IMR-90 (cell line): ENCODE measurements around the gene BTBD10. TPM values are rescaled to one million over a fixed set of nuclear protein-coding genes. Genes with fewer than 3 reads are reported as not detected.

Experiments
- ATAC-seq: fragments of 200-7000 bp; cut with Tn5 transposase; 2 replicates; pipeline ENCODE4 v1.9.1; 2020; ENCODE audit warnings: low read depth, mild to moderate bottlenecking, moderate library complexity
- BruUV-seq: library from RNA; stranded (reverse); fragments of 400-500 nt; replicated peaks from 2 replicates; lab custom pipeline; 2021; lab: Mats Ljungman, UMichigan
- CTCF ChIA-PET: fragments of 300-600 bp; formaldehyde crosslinking; extraction: SDS; loops from one replicate; lab custom pipeline; 2021; ENCODE audit warnings: antibody characterized with exemption; lab: Yijun Ruan, JAX
- POLR2A ChIA-PET: fragments of 300-600 bp; sonication (Branson Sonifier 250); formaldehyde crosslinking; loops from one replicate; lab custom pipeline; 2022; ENCODE audit warnings: antibody characterized with exemption; ENCODE audit not compliant: unreplicated experiment; lab: Charles Lee
- DNase-seq: peaks from one replicate; pipeline ENCODE4 v3.0.0; 2013
- H2AFZ ChIP-seq: replicated peaks from 2 replicates; pipeline ENCODE3; 2013; ENCODE audit warnings: low read length, mild to moderate bottlenecking; ENCODE audit not compliant: poor library complexity
- H2AK5ac ChIP-seq: 2 replicates; pipeline ENCODE4 v1.6.1; 2013; ENCODE audit warnings: low read depth, low read length, inconsistent platforms
- H2AK9ac ChIP-seq: replicated peaks from 2 replicates; pipeline ENCODE3; 2013; ENCODE audit warnings: mild to moderate bottlenecking, low read depth, low read length, moderate library complexity; ENCODE audit not compliant: poor library complexity
- H2BK120ac ChIP-seq: 2 replicates; pipeline ENCODE4 v1.6.1; 2013; ENCODE audit warnings: low read depth, low read length, inconsistent platforms
- H2BK15ac ChIP-seq: 3 replicates; pipeline ENCODE4 v1.6.1; 2013; ENCODE audit warnings: low read depth, low read length, inconsistent platforms
- H2BK20ac ChIP-seq: 2 replicates; pipeline ENCODE4 v1.6.1; 2013; ENCODE audit warnings: low read depth, mild to moderate bottlenecking, inconsistent platforms, low read length, moderate library complexity
- H2BK5ac ChIP-seq: 2 replicates; pipeline ENCODE4 v1.6.1; 2013; ENCODE audit warnings: mild to moderate bottlenecking, low read depth, low read length, inconsistent platforms; ENCODE audit not compliant: poor library complexity, severe bottlenecking
- H3K14ac ChIP-seq: replicated peaks from 2 replicates; pipeline ENCODE4 v1.6.1; 2013; ENCODE audit warnings: low read depth, low read length, inconsistent platforms
- H3K18ac ChIP-seq: 2 replicates; pipeline ENCODE4 v1.6.1; 2013; ENCODE audit warnings: low read depth, low read length, control low read depth
- H3K23ac ChIP-seq: 2 replicates; pipeline ENCODE4 v1.6.1; 2013; ENCODE audit warnings: low read depth, low read length, inconsistent platforms
- H3K27ac ChIP-seq: 2 replicates; pipeline ENCODE4 v1.5.1; 2013; ENCODE audit warnings: mild to moderate bottlenecking, control low read depth, low read length; ENCODE audit not compliant: insufficient read depth
- H3K27me3 ChIP-seq: 2 replicates; pipeline ENCODE4 v1.6.1; 2013; ENCODE audit warnings: low read length; ENCODE audit not compliant: control insufficient read depth, insufficient read depth
- H3K36me3 ChIP-seq: 2 replicates; pipeline ENCODE4 v1.6.1; 2013; ENCODE audit warnings: low read length, mixed read lengths; ENCODE audit not compliant: control insufficient read depth, insufficient read depth
- H3K4ac ChIP-seq: 2 replicates; pipeline ENCODE4 v1.6.1; 2013; ENCODE audit warnings: low read depth, low read length, inconsistent platforms
- H3K4me1 ChIP-seq: 2 replicates; pipeline ENCODE4 v1.6.1; 2013; ENCODE audit warnings: low read length, mixed read lengths; ENCODE audit not compliant: control insufficient read depth, insufficient read depth
- H3K4me2 ChIP-seq: 2 replicates; pipeline ENCODE4 v1.6.1; 2013; ENCODE audit warnings: low read depth, mild to moderate bottlenecking, control low read depth, low read length, moderate library complexity
- H3K4me3 ChIP-seq: 2 replicates; pipeline ENCODE4 v1.5.1; 2013; ENCODE audit warnings: low read depth, mild to moderate bottlenecking, control low read depth, low read length, moderate library complexity; ENCODE audit not compliant: insufficient read depth
- H3K56ac ChIP-seq: 2 replicates; pipeline ENCODE4 v1.6.1; 2013; ENCODE audit warnings: low read length, inconsistent platforms; ENCODE audit not compliant: insufficient read depth; ENCODE audit errors: extremely low read depth
- H3K79me1 ChIP-seq, 2 experiments: 2 replicates each; pipeline ENCODE4 v1.6.1; 2013; ENCODE audit warnings: low read length in 2 of 2, inconsistent platforms in 1 of 2, low read depth in 1 of 2
- H3K9ac ChIP-seq: 2 replicates; pipeline ENCODE4 v1.6.1; 2013; ENCODE audit warnings: low read depth, low read length, control low read depth
- H3K9me1 ChIP-seq: 2 replicates; pipeline ENCODE4 v1.6.1; 2013; ENCODE audit warnings: low read length, inconsistent platforms; ENCODE audit not compliant: insufficient read depth
- H3K9me3 ChIP-seq: 2 replicates; pipeline ENCODE4 v1.6.1; 2013; ENCODE audit warnings: low read length; ENCODE audit not compliant: control insufficient read depth, insufficient read depth
- H4K20me1 ChIP-seq: 2 replicates; pipeline ENCODE4 v1.6.1; 2013; ENCODE audit warnings: low read length, inconsistent platforms; ENCODE audit not compliant: insufficient read depth
- H4K5ac ChIP-seq: 2 replicates; pipeline ENCODE4 v1.6.1; 2013; ENCODE audit warnings: mild to moderate bottlenecking, low read depth, low read length, control low read depth
- H4K8ac ChIP-seq, 2 experiments: 2 replicates each; pipeline ENCODE4 v1.6.1; 2013; ENCODE audit warnings: low read depth in 2 of 2, low read length in 2 of 2, control low read depth in 1 of 2, inconsistent platforms in 1 of 2
- H4K91ac ChIP-seq: 2 replicates; pipeline ENCODE4 v1.6.1; 2013; ENCODE audit warnings: low read depth, low read length, inconsistent platforms; ENCODE audit not compliant: insufficient read depth
- CEBPB ChIP-seq: IDR thresholded peaks from 2 replicates; pipeline ENCODE4 v1.6.1; 2012; ENCODE audit warnings: low read depth, low read length, improper control_type of control experiment
- CHD1 ChIP-seq: IDR thresholded peaks from 2 replicates; pipeline ENCODE4 v1.6.1; 2012; ENCODE audit warnings: low read depth, low read length, improper control_type of control experiment
- ELK1 ChIP-seq: fragments of 150-350 bp; IDR thresholded peaks from 2 replicates; pipeline ENCODE4 v1.6.1; 2016; ENCODE audit warnings: low read depth, mild to moderate bottlenecking, low read length, moderate library complexity, borderline replicate concordance
- FOS ChIP-seq: fragments of 150-350 bp; IDR thresholded peaks from 2 replicates; pipeline ENCODE4 v1.6.1; 2016; ENCODE audit warnings: low read depth, low read length
- MAFK ChIP-seq: IDR thresholded peaks from 2 replicates; pipeline ENCODE4 v1.6.1; 2012; ENCODE audit warnings: low read depth, low read length, improper control_type of control experiment
- MAZ ChIP-seq: IDR thresholded peaks from 2 replicates; pipeline ENCODE4 v1.6.1; 2012; ENCODE audit warnings: low read depth, mild to moderate bottlenecking, low read length, improper control_type of control experiment, moderate library complexity, borderline replicate concordance
- MXI1 ChIP-seq: IDR thresholded peaks from 2 replicates; pipeline ENCODE4 v1.6.1; 2012; ENCODE audit warnings: low read depth, mild to moderate bottlenecking, low read length, moderate library complexity, borderline replicate concordance
- POLR2A ChIP-seq: IDR thresholded peaks from 2 replicates; pipeline ENCODE4 v1.6.1; 2012; ENCODE audit warnings: mild to moderate bottlenecking, low read depth, low read length
- RAD21 ChIP-seq: IDR thresholded peaks from 2 replicates; pipeline ENCODE4 v1.6.1; 2012; ENCODE audit warnings: low read length, improper control_type of control experiment
- RCOR1 ChIP-seq: IDR thresholded peaks from 2 replicates; pipeline ENCODE4 v1.6.1; 2012; ENCODE audit warnings: mild to moderate bottlenecking, low read length, improper control_type of control experiment; ENCODE audit not compliant: insufficient replicate concordance
- RFX5 ChIP-seq: IDR thresholded peaks from 2 replicates; pipeline ENCODE4 v1.8.0; 2012; ENCODE audit warnings: low read depth, mild to moderate bottlenecking, low read length, moderate library complexity
- SMC3 ChIP-seq: fragments of 150-350 bp; IDR thresholded peaks from 2 replicates; pipeline ENCODE4 v1.6.1; 2016; ENCODE audit warnings: low read depth, mild to moderate bottlenecking, antibody characterized with exemption, low read length, moderate library complexity
- WGBS, 2 experiments: methylation state at CpG; one replicate each; pipeline versions ENCODE4 v1.1.5 to v1.1.7; 2013; ENCODE audit warnings: missing lambda C conversion rate in 2 of 2; ENCODE audit not compliant: insufficient read length in 1 of 2; ENCODE audit errors: extremely low coverage in 2 of 2; 5-methylcytosine and 5-hydroxymethylcytosine counted together
- dilution Hi-C: fragments of 300-500 bp; cut with HindIII; formaldehyde crosslinking; loops from one replicate; pipeline ENCODE4 v1.14.3; 2018; ENCODE audit warnings: low sequenced_read_pairs; ENCODE audit not compliant: unreplicated experiment
- in situ Hi-C: fragments of 300-500 bp; cut with MboI; formaldehyde crosslinking; loops from 3 replicates; pipeline ENCODE4 v1.14.3; 2019; ENCODE audit warnings: low sequenced_read_pairs, inconsistent platforms, mixed read lengths
- intact Hi-C: fragments of 100-400 bp; cut with micrococcal nuclease; formaldehyde crosslinking; loops from 2 replicates; pipeline ENCODE4 v1.10.0; 2022
- polyA plus RNA-seq, 3 experiments: library from polyadenylated mRNA; depleted of rRNA; stranded (reverse); fragments of >200 nt; gene quantifications; 2 replicates each; pipeline ENCODE4 v1.2.3, GENCODE V29; 2012; ENCODE audit warnings: low replicate concordance in 1 of 3
- total RNA-seq: library from RNA; depleted of rRNA; stranded (reverse); fragments of >200 nt; gene quantifications from 2 replicates; pipeline ENCODE4 v1.2.3, GENCODE V29; 2012
- TF ChIP-seq, protein P1 (sequence below): conservative IDR thresholded peaks from 2 replicates; pipeline ENCODE4 v1.5.1; 2012; ENCODE audit warnings: mild to moderate bottlenecking, low read depth, low read length, improper control_type of control experiment

Gene BTBD10
- total and polyA plus RNA-seq, 2 of the 4 experiments (the other 2 are of a cell fraction) = 32.5 to 59.9 TPM

- POLR2A ChIA-PET = no interaction called here
- intact Hi-C loops = loop anchor here (1.0 kb wide), 1 partner anchor 175 kb away; no protein-coding TSS in a partner anchor
- no peak overlapping the region for H2BK20ac ChIP-seq
These were observed 77.9 kb downstream of the BTBD10 start for GRCh38 chr11:13384908-13385640.

More at GRCh38 chr11:13384908-13385640, 77.9 kb downstream of the BTBD10 start:
- CTCF ChIA-PET = interaction anchor here (0.6 to 2.1 kb wide), 14 partner anchors 8 to 177 kb away, joined by 3 to 10 read pairs (median 3); partner anchors contain the start of gene BTBD10
- no peak overlapping the region for H2AK5ac ChIP-seq
- ATAC-seq (peak; percentile 85), DNase-seq (peak; percentile 68)
- no peak overlapping the region for H4K5ac ChIP-seq
- no peak overlapping the region for H3K4me2 ChIP-seq
- no peaks in the 10 kb centered on the region for H3K79me1 ChIP-seq
- H3K36me3 ChIP-seq = peaks cover 14% of the 10 kb centered on the region
- no peak overlapping the region for H3K56ac ChIP-seq
- no peak overlapping the region for H3K23ac ChIP-seq
- H3K4ac ChIP-seq = no peak overlapping the region
- dilution Hi-C loops = no loop called here
- no peak overlapping the region for H3K27ac ChIP-seq
- H3K14ac ChIP-seq = no peak overlapping the region
- H3K9ac ChIP-seq = no peak overlapping the region
- TF ChIP-seq RCOR1 (no peak), POLR2A (no peak), CHD1 (no peak), ELK1 (no peak), RFX5 (no peak), RAD21 (peak; percentile 64), CEBPB (no peak), MXI1 (no peak), MAFK (no peak), FOS (no peak), MAZ (no peak), SMC3 (peak; percentile 75)
- TF ChIP-seq, protein P1, sequence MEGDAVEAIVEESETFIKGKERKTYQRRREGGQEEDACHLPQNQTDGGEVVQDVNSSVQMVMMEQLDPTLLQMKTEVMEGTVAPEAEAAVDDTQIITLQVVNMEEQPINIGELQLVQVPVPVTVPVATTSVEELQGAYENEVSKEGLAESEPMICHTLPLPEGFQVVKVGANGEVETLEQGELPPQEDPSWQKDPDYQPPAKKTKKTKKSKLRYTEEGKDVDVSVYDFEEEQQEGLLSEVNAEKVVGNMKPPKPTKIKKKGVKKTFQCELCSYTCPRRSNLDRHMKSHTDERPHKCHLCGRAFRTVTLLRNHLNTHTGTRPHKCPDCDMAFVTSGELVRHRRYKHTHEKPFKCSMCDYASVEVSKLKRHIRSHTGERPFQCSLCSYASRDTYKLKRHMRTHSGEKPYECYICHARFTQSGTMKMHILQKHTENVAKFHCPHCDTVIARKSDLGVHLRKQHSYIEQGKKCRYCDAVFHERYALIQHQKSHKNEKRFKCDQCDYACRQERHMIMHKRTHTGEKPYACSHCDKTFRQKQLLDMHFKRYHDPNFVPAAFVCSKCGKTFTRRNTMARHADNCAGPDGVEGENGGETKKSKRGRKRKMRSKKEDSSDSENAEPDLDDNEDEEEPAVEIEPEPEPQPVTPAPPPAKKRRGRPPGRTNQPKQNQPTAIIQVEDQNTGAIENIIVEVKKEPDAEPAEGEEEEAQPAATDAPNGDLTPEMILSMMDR = peak; percentile 73
- H2BK5ac ChIP-seq = no peak overlapping the region
- no peak overlapping the region for H3K18ac ChIP-seq
- no peaks in the 10 kb centered on the region; the same call in 1 of the 2 replicates for H3K4me1 ChIP-seq
- no peaks in the 10 kb centered on the region for H3K9me3 ChIP-seq
- H2BK15ac ChIP-seq = no peak overlapping the region
- H2AFZ ChIP-seq = no peak overlapping the region
- H2AK9ac ChIP-seq = no peak overlapping the region
- no peaks in the 10 kb centered on the region for H4K20me1 ChIP-seq
- no peak overlapping the region for H2BK120ac ChIP-seq
- no peak overlapping the region for H3K4me3 ChIP-seq
- no peak overlapping the region for H4K91ac ChIP-seq
- in situ Hi-C loops = no loop called here
- no TSS peak for BruUV-seq
- H3K9me1 ChIP-seq = no peaks in the 10 kb centered on the region; the same call in 1 of the 2 replicates
- no peak overlapping the region for H4K8ac ChIP-seq
- no CpG with 5 or more reads among the region's 4 CpGs for WGBS, 2 experiments
- no peaks in the 10 kb centered on the region for H3K27me3 ChIP-seq
